Embryonic facial prominence (tissue), 1 donor: ENCODE data around the gene ALK.

ENCODE experiments used
- DNase-seq: peaks from one replicate; pipeline ENCODE4 v3.0.0-alpha.2; 2016; ENCODE audit errors: extremely low spot score

ALK gene

GRCh38 chr2:29492701-29493100, 428.7 kb downstream of the ALK start:
- DNase-seq: no peak

GRCh38 chr2:29490045-29490444, 431.3 kb downstream of the ALK start:
- DNase-seq: no peak

GRCh38 chr2:29489568-29489967, 431.8 kb downstream of the ALK start:
- no peak for DNase-seq

- DNase-seq: no peak
These were observed 433.3 kb downstream of the ALK start for GRCh38 chr2:29487967-29488555.

GRCh38 chr2:29485631-29486030, 435.8 kb downstream of the ALK start:
- no peak for DNase-seq

GRCh38 chr2:29485117-29485516, 436.3 kb downstream of the ALK start:
- DNase-seq: no peak

GRCh38 chr2:29482867-29483266, 438.5 kb downstream of the ALK start:
- no peak for DNase-seq

- no peak for DNase-seq
These were observed 439.0 kb downstream of the ALK start for GRCh38 chr2:29482348-29482747.

GRCh38 chr2:29481313-29481712, 440.1 kb downstream of the ALK start:
- no peak for DNase-seq

GRCh38 chr2:29480426-29480825, 441.0 kb downstream of the ALK start:
- DNase-seq: no peak

- DNase-seq: no peak
These were observed 442.0 kb downstream of the ALK start for GRCh38 chr2:29479401-29479800.

- no peak for DNase-seq
These were observed 442.7 kb downstream of the ALK start for GRCh38 chr2:29478641-29479040.

- DNase-seq: no peak
These were observed 444.2 kb downstream of the ALK start for GRCh38 chr2:29477186-29477585.

- no peak for DNase-seq
These were observed 445.9 kb downstream of the ALK start for GRCh38 chr2:29475499-29475898.

- DNase-seq: no peak
These were observed 451.4 kb downstream of the ALK start for GRCh38 chr2:29469961-29470360.

- no peak for DNase-seq
These were observed 451.9 kb downstream of the ALK start for GRCh38 chr2:29469516-29469915.

GRCh38 chr2:29463181-29463900, 458.0 kb downstream of the ALK start:
- DNase-seq: peak; percentile 13

- no peak for DNase-seq
These were observed 459.1 kb downstream of the ALK start for GRCh38 chr2:29462293-29462692.

- DNase-seq: no peak
These were observed 461.2 kb downstream of the ALK start for GRCh38 chr2:29460190-29460589.

- no peak for DNase-seq
These were observed 461.8 kb downstream of the ALK start for GRCh38 chr2:29459445-29460179.

GRCh38 chr2:29456429-29456828, 465.0 kb downstream of the ALK start:
- no peak for DNase-seq

GRCh38 chr2:29455200-29455860, 466.1 kb downstream of the ALK start:
- no peak for DNase-seq
